ENCODE data around the gene SLC6A17. TPM values are rescaled to one million over a fixed set of nuclear protein-coding genes. Genes with fewer than 3 reads are reported as not detected.

SLC6A17 gene
- polyA plus RNA-seq, 3 donors = not detected

DNA sequence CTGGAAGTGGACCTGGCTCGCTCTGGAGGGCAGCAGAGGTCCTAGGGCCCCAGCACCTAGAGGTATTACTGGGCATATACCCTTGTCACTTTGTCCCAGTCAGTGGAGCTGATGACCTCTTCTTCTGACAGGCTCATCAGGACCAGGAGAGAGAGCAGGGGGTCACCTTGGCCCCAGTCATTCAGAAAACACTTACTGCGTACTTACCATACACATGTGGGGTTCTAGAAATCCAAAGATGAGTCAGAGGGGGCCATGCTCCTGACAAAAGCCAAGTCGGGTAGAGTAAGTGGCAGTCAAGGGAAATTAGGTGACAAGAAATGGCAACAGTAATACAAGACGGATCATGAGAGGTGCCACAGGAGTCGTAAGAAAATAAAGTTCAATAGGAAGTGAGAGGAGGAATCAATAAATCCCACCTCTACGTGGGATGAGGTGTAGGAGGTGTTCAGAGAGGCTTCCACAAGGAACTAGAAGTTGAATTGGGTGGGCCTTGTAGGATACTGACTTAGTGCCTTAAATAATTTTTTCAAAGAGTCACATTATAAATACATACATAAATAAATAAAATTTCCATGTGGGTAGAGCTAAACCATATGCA lies 66.7 kb downstream of the SLC6A17 start:
- Mint-ChIP-seq H3K4me1 (peaks cover 8% of the 10 kb centered on the region), H3K4me3 (no peak overlapping the region), H3K36me3 (peaks cover 13 to 16% of the 10 kb centered on the region in 2 donors), H3K27ac (no peak overlapping the region), H3K9me3 (peaks cover 0 to 7% (median 2%) of the 10 kb centered on the region in 7 donors), H3K27me3 (ENCODE audit: low read depth in 3 of 3) (peaks cover 16 to 22% (median 21%) of the 10 kb centered on the region in 3 donors)
- TF ChIP-seq, protein P1, sequence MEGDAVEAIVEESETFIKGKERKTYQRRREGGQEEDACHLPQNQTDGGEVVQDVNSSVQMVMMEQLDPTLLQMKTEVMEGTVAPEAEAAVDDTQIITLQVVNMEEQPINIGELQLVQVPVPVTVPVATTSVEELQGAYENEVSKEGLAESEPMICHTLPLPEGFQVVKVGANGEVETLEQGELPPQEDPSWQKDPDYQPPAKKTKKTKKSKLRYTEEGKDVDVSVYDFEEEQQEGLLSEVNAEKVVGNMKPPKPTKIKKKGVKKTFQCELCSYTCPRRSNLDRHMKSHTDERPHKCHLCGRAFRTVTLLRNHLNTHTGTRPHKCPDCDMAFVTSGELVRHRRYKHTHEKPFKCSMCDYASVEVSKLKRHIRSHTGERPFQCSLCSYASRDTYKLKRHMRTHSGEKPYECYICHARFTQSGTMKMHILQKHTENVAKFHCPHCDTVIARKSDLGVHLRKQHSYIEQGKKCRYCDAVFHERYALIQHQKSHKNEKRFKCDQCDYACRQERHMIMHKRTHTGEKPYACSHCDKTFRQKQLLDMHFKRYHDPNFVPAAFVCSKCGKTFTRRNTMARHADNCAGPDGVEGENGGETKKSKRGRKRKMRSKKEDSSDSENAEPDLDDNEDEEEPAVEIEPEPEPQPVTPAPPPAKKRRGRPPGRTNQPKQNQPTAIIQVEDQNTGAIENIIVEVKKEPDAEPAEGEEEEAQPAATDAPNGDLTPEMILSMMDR (IDR thresholded peaks at IDR 0.05) = no peak
- H4K20me1 ChIP-seq (ENCODE audit: insufficient read depth, low read length) = no peaks in the 10 kb centered on the region
- H3K4me2 ChIP-seq (replicated peaks; ENCODE audit: extremely low read depth, low read length, poor library complexity, severe bottlenecking) = no peak overlapping the region
- 100% methylated on average over 3 of the region's 6 CpGs for WGBS (ENCODE audit: insufficient coverage)
- H3K4me1 ChIP-seq (ENCODE audit: control insufficient read depth in 1 of 2, insufficient read depth in 2 of 2, low read length in 2 of 2) = peaks cover 0 to 6% of the 10 kb centered on the region in 2 donors
- no peak overlapping the region for H3K4me3 ChIP-seq (replicated peaks in 1 of 3; ENCODE audit: low read depth in 2 of 3, low read length in 3 of 3)
- no peak overlapping the region for H3K27ac ChIP-seq (ENCODE audit: low read depth in 1 of 2, low read length in 2 of 2)
- intact Hi-C loops (cut with micrococcal nuclease) = no loop called here
- no peak for DNase-seq
- no peak overlapping the region for H2AFZ ChIP-seq (ENCODE audit: insufficient read depth, low read depth, low read length, poor library complexity, severe bottlenecking)
- peaks cover 0 to 5% of the 10 kb centered on the region in 2 donors for H3K9me3 ChIP-seq (replicated peaks in 1 of 2; ENCODE audit: control insufficient read depth in 1 of 2, insufficient read depth in 1 of 2, low read length in 2 of 2)
- no peaks in the 10 kb centered on the region for H3K79me2 ChIP-seq (ENCODE audit: insufficient read depth, low read length)
- H3K9ac ChIP-seq (ENCODE audit: insufficient read depth, low read length, poor library complexity, severe bottlenecking) = no peak overlapping the region
- H3K36me3 ChIP-seq (replicated peaks in 1 of 2; ENCODE audit: control insufficient read depth in 1 of 2, insufficient read depth in 2 of 2, low read length in 2 of 2) = no peaks in the 10 kb centered on the region
- peaks cover 4 to 20% of the 10 kb centered on the region in 2 donors for H3K27me3 ChIP-seq (ENCODE audit: control insufficient read depth in 2 of 2, insufficient read depth in 2 of 2, low read length in 2 of 2)

DNA sequence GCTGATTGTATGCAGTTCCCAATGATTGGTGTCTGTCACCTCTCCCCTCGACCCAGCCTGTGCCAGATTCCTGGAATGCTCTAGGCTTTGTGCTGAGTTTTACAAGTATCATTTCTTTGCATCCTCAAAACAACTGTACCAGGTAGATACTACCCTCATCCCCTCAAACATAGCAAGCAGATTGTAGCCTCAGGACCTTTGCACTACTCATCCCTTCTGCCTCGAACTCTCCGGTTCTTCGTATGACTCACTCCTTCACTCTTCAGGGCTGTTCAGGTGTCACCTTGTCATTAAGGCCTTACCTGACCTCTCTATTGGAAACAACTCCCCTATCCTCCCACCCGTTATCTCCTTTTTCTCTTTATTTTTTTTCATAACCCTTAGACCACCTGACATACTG lies 67.8 kb downstream of the SLC6A17 start:
- H3K9me3 Mint-ChIP-seq = no peaks in the 10 kb centered on the region
- H3K9ac ChIP-seq (ENCODE audit: insufficient read depth, low read length, poor library complexity, severe bottlenecking) = no peak overlapping the region
- 89% methylated on average over 4 of the region's 5 CpGs for WGBS (ENCODE audit: insufficient coverage)
- H3K4me3 ChIP-seq (replicated peaks in 1 of 3; ENCODE audit: low read depth in 2 of 3, low read length in 3 of 3) = no peak overlapping the region
- H3K36me3 Mint-ChIP-seq = peaks cover 9 to 10% of the 10 kb centered on the region in 2 donors
- H3K27me3 Mint-ChIP-seq (ENCODE audit: low read depth in 3 of 3) = peaks cover 6 to 10% (median 9%) of the 10 kb centered on the region in 3 donors
- intact Hi-C loops (cut with micrococcal nuclease) = no loop called here
- no peak for DNase-seq
- H3K79me2 ChIP-seq (ENCODE audit: insufficient read depth, low read length) = no peaks in the 10 kb centered on the region
- no peaks in the 10 kb centered on the region for H3K9me3 ChIP-seq (replicated peaks in 1 of 2; ENCODE audit: control insufficient read depth in 1 of 2, insufficient read depth in 1 of 2, low read length in 2 of 2)
- H3K27me3 ChIP-seq (ENCODE audit: control insufficient read depth in 2 of 2, insufficient read depth in 2 of 2, low read length in 2 of 2) = peaks cover 0 to 9% of the 10 kb centered on the region in 2 donors
- no peak overlapping the region for H3K4me3 Mint-ChIP-seq
- no peaks in the 10 kb centered on the region for H3K36me3 ChIP-seq (replicated peaks in 1 of 2; ENCODE audit: control insufficient read depth in 1 of 2, insufficient read depth in 2 of 2, low read length in 2 of 2)
- H2AFZ ChIP-seq (ENCODE audit: insufficient read depth, low read depth, low read length, poor library complexity, severe bottlenecking) = no peak overlapping the region
- H3K4me2 ChIP-seq (replicated peaks; ENCODE audit: extremely low read depth, low read length, poor library complexity, severe bottlenecking) = no peak overlapping the region
- H3K4me1 ChIP-seq (ENCODE audit: control insufficient read depth in 1 of 2, insufficient read depth in 2 of 2, low read length in 2 of 2) = no peaks in the 10 kb centered on the region
- H4K20me1 ChIP-seq (ENCODE audit: insufficient read depth, low read length) = no peaks in the 10 kb centered on the region
- no peak overlapping the region for H3K27ac Mint-ChIP-seq
- no peak overlapping the region for H3K27ac ChIP-seq (ENCODE audit: low read depth in 1 of 2, low read length in 2 of 2)
- H3K4me1 Mint-ChIP-seq = peaks cover 4% of the 10 kb centered on the region
- TF ChIP-seq, protein P1 (IDR thresholded peaks at IDR 0.05) = no peak
